Activated naive CD8-positive, alpha-beta T cell treated with anti-CD3 and anti-CD28 coated beads for 36 hours (primary cell): ENCODE data around the gene POLE3. TPM values are rescaled to one million over a fixed set of nuclear protein-coding genes. Genes with fewer than 3 reads are reported as not detected.
"Not testable (repeated sequence)": the region's sequence is repeated elsewhere in the genome, so short reads cannot be mapped to it uniquely, and the experiment has no call there.

Experiments
- DNase-seq: peaks from one replicate; pipeline ENCODE4 v3.0.0; 2021
- H3K27ac Mint-ChIP-seq: one replicate; pipeline ENCODE4 v1.8.0; 2022; ENCODE audit warnings: mild to moderate bottlenecking, moderate library complexity, mixed read lengths
- H3K27me3 Mint-ChIP-seq: one replicate; pipeline ENCODE4 v1.8.0; 2022; ENCODE audit warnings: mild to moderate bottlenecking, mixed read lengths
- H3K36me3 Mint-ChIP-seq: one replicate; pipeline ENCODE4 v1.8.0; 2021; ENCODE audit warnings: mild to moderate bottlenecking, mixed read lengths
- H3K4me1 Mint-ChIP-seq: one replicate; pipeline ENCODE4 v1.8.0; 2021; ENCODE audit warnings: mixed read lengths
- H3K4me3 Mint-ChIP-seq: one replicate; pipeline ENCODE4 v1.8.0; 2022; ENCODE audit warnings: mild to moderate bottlenecking, moderate library complexity, mixed read lengths
- H3K9me3 Mint-ChIP-seq: one replicate; pipeline ENCODE4 v1.8.0; 2022; ENCODE audit warnings: mixed read lengths
- total RNA-seq, 2 experiments: library from RNA; stranded (reverse); gene quantifications; one replicate each; pipeline ENCODE4 v1.2.3, GENCODE V29; 2021

Gene POLE3, protein sequence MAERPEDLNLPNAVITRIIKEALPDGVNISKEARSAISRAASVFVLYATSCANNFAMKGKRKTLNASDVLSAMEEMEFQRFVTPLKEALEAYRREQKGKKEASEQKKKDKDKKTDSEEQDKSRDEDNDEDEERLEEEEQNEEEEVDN
- total RNA-seq, result 10 to 100 TPM; 94.2 to 97.8 TPM

GRCh38 chr9:113410207-113410864, at the start of gene POLE3, which contains the start of gene C9orf43:
Gene POLE3 (minus strand): TSS chr9:113410675. CDS start chr9:113410293, 382 bp downstream.
Gene C9orf43 (plus strand): TSS chr9:113410747. CDS start chr9:113413494, 2,747 bp downstream.
- peaks cover 4% of the 10 kb centered on the region for H3K27me3 Mint-ChIP-seq
- H3K9me3 Mint-ChIP-seq, result no peaks in the 10 kb centered on the region
- H3K4me3 Mint-ChIP-seq, result peak within 1 kb of the TSS; percentile 97
- H3K36me3 Mint-ChIP-seq, result peaks cover 31% of the 10 kb centered on the region
- DNase-seq, result peak; percentile 97
- H3K27ac Mint-ChIP-seq, result peak within 1 kb of the TSS; percentile 100
- peaks cover 26% of the 10 kb centered on the region for H3K4me1 Mint-ChIP-seq

GRCh38 chr9:113456235-113456634, 45.8 kb upstream of the POLE3 start:
- peaks cover 10% of the 10 kb centered on the region for H3K4me1 Mint-ChIP-seq
- no peaks in the 10 kb centered on the region for H3K27me3 Mint-ChIP-seq
- no peak for DNase-seq
- H3K9me3 Mint-ChIP-seq, result no peaks in the 10 kb centered on the region
- H3K27ac Mint-ChIP-seq, result no peak overlapping the region
- H3K4me3 Mint-ChIP-seq, result no peak overlapping the region
- no peaks in the 10 kb centered on the region for H3K36me3 Mint-ChIP-seq

DNA sequence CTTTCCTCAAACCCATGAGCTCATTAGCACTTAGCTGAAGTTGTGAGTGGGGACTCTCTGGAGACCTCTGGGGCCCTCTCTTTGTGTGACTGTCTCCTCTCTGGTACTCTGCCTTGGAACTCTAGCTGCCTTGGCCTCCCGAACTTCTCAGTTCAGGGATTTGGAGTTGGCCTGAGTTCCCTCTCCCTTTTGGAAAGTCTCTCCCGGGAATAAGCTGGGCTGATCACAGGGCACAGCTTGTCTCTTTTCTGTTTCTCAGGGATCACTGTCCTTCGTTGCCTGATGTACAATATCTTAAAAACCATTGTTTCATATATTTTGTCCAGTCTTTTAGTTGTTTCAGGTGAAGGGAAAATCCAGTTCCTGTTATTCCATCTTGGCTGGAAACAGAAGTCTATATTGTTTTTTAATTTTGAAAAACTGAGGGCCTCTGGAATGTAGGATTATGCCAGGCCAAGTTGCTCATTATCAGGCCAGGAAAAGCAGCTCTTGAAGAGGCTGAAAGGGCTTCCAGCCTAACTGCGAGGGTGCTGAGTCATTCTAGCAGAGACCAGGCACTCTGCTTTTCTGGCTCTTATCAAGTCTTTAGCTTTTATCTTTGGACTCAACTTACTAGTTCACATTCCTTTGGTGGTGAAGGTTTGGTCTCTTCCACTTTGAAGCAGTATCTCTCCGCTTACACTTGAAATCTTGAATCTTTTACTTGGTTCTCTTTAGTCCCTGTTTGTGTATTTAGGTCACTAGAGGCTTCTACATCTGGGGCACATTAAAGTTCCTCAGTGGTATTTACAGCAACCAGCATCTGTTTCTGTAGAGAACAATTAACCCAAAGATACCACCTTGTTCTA, 44.7 kb upstream of the POLE3 start:
- Mint-ChIP-seq H3K4me3 (no peak overlapping the region), H3K36me3 (no peaks in the 10 kb centered on the region), H3K4me1 (peaks cover 10% of the 10 kb centered on the region), H3K27me3 (no peaks in the 10 kb centered on the region), H3K27ac (no peak overlapping the region), H3K9me3 (no peaks in the 10 kb centered on the region)
- DNase-seq, result no peak

DNA sequence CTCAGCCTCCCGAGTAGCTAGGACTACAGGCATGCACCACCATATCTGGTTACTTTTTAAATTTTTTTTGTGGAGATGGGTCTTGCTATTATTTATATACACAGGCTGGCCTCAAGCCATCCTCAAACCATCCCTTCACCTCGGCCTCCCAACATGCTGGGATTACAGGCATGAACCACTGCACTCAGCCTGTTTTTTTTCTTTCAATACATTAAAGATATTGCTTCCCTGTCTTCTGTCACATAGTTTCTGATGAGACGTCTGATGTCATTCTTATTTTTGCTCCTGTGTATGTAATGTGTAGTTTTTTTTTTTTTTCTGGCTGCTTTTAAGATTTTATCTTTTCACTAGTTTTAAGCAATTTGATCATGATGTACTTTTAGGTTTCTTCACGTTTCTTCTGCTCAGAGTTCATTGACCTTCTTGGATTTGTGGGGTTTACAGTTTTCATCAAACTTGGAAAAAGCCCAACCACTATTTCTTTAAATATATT, 41.7 kb upstream of the POLE3 start:
- Mint-ChIP-seq H3K36me3 (no peaks in the 10 kb centered on the region), H3K27ac (no peak overlapping the region), H3K4me1 (peaks cover 10% of the 10 kb centered on the region), H3K4me3 (no peak overlapping the region), H3K27me3 (no peaks in the 10 kb centered on the region), H3K9me3 (no peaks in the 10 kb centered on the region)
- DNase-seq, result no peak

GRCh38 chr9:113449376-113449775, 38.9 kb upstream of the POLE3 start:
- Mint-ChIP-seq H3K27ac (no peak overlapping the region), H3K36me3 (no peaks in the 10 kb centered on the region), H3K4me3 (no peak overlapping the region), H3K4me1 (peaks cover 2% of the 10 kb centered on the region), H3K27me3 (no peaks in the 10 kb centered on the region), H3K9me3 (no peaks in the 10 kb centered on the region)
- DNase-seq, result no peak

DNA sequence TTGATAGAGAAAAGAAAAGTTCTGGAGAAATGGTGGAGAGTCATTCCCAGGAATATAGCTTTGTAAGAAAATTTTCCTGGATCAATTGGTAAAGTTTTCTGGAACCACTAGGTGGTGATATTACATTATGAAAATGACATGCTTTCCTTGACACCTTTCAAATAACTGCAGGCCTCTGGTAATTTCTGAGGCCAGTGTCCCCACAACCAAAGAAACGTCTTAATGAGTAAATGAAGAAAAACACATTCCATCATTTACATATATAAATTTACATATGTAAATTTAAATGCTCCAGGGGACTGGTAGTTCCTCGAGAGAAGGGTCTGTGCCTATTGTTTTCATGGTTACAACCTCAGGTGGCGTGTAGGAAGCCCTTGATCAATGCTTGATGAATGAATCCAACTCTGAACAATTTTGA, 35.9 kb upstream of the POLE3 start:
- no peaks in the 10 kb centered on the region for H3K9me3 Mint-ChIP-seq
- peaks cover 2% of the 10 kb centered on the region for H3K4me1 Mint-ChIP-seq
- no peak overlapping the region for H3K27ac Mint-ChIP-seq
- no peaks in the 10 kb centered on the region for H3K27me3 Mint-ChIP-seq
- H3K36me3 Mint-ChIP-seq, result no peaks in the 10 kb centered on the region
- no peak overlapping the region for H3K4me3 Mint-ChIP-seq
- no peak for DNase-seq

GRCh38 chr9:113444736-113445135, 34.3 kb upstream of the POLE3 start:
- Mint-ChIP-seq H3K27ac (no peak overlapping the region), H3K4me3 (no peak overlapping the region), H3K9me3 (no peaks in the 10 kb centered on the region), H3K4me1 (peaks cover 2% of the 10 kb centered on the region), H3K36me3 (no peaks in the 10 kb centered on the region), H3K27me3 (no peaks in the 10 kb centered on the region)
- no peak for DNase-seq

- H3K9me3 Mint-ChIP-seq, H3K36me3 Mint-ChIP-seq, H3K27me3 Mint-ChIP-seq, DNase-seq, H3K27ac Mint-ChIP-seq, H3K4me1 Mint-ChIP-seq, H3K4me3 Mint-ChIP-seq: not testable (repeated sequence)
Observed at GRCh38 chr9:113437716-113438115, 27.2 kb upstream of the POLE3 start.

DNA sequence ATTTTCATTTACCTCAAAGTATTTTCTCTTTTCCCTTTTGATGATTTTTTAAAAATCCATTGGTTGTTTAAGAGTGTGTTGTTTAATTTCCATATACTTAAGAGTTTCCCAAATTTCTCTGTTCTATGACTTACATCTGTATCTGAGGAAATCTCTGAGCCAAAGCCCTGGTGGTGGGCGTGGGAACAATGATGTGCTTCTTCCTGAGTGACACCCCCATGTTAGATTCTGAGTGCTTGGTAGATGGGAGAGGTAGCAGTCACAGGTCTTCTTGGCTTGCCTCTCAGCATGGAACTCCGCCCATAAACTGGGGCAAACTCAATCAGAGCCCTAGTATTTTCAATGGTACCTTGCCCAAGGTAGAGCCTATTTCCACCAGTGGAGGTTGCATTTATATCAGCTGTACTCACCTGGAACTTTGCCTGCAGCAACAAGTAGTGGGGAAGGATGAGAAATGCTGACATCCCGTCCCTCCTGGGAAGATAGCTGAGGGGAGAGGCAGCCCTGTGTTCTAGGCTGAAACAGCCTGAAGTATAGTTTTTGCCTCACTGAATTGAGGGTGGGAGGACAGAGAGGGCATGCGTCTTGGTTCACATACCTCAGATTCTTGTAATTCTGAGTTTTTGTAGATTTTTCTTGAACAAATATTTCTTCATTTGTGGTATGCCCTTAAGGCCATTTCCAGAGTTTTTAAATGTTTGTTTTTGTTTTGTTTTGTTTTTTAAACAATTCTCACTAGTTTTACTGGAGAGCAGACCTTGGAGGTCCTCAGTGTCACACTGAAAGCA, 26.4 kb upstream of the POLE3 start:
- Mint-ChIP-seq H3K4me1 (no peaks in the 10 kb centered on the region), H3K4me3 (no peak overlapping the region), H3K27ac (no peak overlapping the region), H3K27me3 (no peaks in the 10 kb centered on the region), H3K9me3 (peaks cover 4% of the 10 kb centered on the region), H3K36me3 (no peaks in the 10 kb centered on the region)
- DNase-seq, result no peak

DNA sequence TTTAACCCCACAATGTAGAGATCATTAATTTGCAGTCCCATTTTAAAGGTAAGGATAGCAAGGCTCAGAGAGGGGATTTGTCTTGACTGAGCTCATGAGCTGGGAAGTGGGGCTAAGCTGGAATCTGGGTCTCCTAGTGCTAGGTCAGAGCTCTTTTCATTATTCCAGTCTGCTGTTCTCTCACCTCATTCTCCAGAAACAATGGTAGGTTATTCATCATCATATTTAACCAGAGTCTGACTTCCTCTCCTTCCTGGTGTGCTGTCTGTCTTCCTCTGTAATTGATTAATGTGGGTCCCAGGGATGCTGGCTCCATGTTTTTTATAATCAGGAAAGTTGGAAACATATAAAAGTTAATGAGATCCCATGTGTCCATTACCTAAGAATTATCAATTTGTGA, 20.7 kb upstream of the POLE3 start:
- Mint-ChIP-seq H3K27ac (no peak overlapping the region), H3K27me3 (no peaks in the 10 kb centered on the region), H3K9me3 (peaks cover 4% of the 10 kb centered on the region), H3K4me1 (no peaks in the 10 kb centered on the region), H3K4me3 (no peak overlapping the region), H3K36me3 (no peaks in the 10 kb centered on the region)
- DNase-seq, result no peak

GRCh38 chr9:113428062-113428615, 17.7 kb upstream of the POLE3 start:
- no peaks in the 10 kb centered on the region for H3K36me3 Mint-ChIP-seq
- peaks cover 5% of the 10 kb centered on the region for H3K27me3 Mint-ChIP-seq
- H3K9me3 Mint-ChIP-seq, result no peaks in the 10 kb centered on the region
- no peak overlapping the region for H3K4me3 Mint-ChIP-seq
- H3K4me1 Mint-ChIP-seq, result no peaks in the 10 kb centered on the region
- DNase-seq, result no peak
- no peak overlapping the region for H3K27ac Mint-ChIP-seq

GRCh38 chr9:113427629-113428028, 17.2 kb upstream of the POLE3 start:
- no peak overlapping the region for H3K27ac Mint-ChIP-seq
- peaks cover 5% of the 10 kb centered on the region for H3K27me3 Mint-ChIP-seq
- no peaks in the 10 kb centered on the region for H3K36me3 Mint-ChIP-seq
- H3K4me1 Mint-ChIP-seq, result no peaks in the 10 kb centered on the region
- no peaks in the 10 kb centered on the region for H3K9me3 Mint-ChIP-seq
- no peak overlapping the region for H3K4me3 Mint-ChIP-seq
- no peak for DNase-seq

DNA sequence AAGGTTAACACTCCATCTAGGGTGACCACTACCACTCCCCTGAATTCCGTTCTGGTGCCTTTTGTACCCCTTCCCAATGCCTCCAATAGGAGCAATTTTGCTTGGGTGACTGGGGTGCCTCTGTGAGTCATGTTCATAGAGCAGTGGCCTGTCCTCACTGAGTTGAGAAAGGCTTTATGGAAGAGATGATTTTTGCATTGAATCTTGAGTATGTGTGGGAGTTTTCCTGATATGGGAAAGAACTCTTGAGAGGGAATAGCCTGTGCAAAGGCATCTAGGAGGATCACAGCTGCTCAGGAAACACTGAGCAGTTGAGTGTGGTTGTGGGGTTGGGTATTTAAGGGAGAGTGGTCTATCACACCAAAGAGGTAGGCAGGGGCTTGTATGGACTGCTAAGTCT, 16.2 kb upstream of the POLE3 start:
- Mint-ChIP-seq H3K9me3 (no peaks in the 10 kb centered on the region), H3K36me3 (no peaks in the 10 kb centered on the region), H3K27me3 (peaks cover 5% of the 10 kb centered on the region), H3K27ac (no peak overlapping the region), H3K4me1 (no peaks in the 10 kb centered on the region), H3K4me3 (no peak overlapping the region)
- no peak for DNase-seq

DNA sequence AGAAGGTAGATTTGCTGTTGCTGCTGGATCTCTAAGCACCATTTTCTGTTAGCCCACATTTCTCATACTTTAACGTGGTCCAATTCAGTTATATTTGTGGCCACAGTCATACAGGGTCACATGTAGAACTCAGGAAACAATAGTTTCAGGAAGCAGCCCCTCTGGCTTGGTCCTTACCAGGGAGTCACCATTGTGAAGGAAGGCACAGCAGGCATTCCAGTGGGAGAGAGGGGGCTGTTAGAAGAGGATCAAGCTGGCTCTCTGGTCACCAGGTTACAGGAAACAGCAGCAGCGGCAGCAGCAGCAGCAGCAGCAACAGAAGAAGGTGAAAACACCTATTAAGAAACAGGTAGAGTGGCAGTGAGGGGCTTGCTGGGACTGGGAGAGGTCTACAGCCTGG, 14.6 kb upstream of the POLE3 start:
- H3K36me3 Mint-ChIP-seq, result no peaks in the 10 kb centered on the region
- no peaks in the 10 kb centered on the region for H3K4me1 Mint-ChIP-seq

More for the DNA sequence above, 14.6 kb upstream of the POLE3 start:
- H3K27ac Mint-ChIP-seq, result no peak overlapping the region
- no peak overlapping the region for H3K4me3 Mint-ChIP-seq
- DNase-seq, result no peak
- H3K9me3 Mint-ChIP-seq, result no peaks in the 10 kb centered on the region
- H3K27me3 Mint-ChIP-seq, result peaks cover 5% of the 10 kb centered on the region
